Thyroid gland (tissue), 4 donors: Measurements from ENCODE around the gene ABHD8.

Experiments used
- CTCF ChIP-seq, 6 experiments: fragments of 200-600 bp in 3 of 6; fragments of 450-650 bp in 3 of 6; sonication (generic) in 3 of 6; IDR thresholded peaks; one replicate each; pipeline ENCODE4 v1.5.1; 2016 to 2019; ENCODE audit warnings: antibody characterized with exemption in 6 of 6, mild to moderate bottlenecking in 2 of 6, inconsistent platforms in 1 of 6, moderate library complexity in 1 of 6
- POLR2A ChIP-seq, 2 donors: fragments of 450-650 bp; IDR thresholded peaks; one replicate each; pipeline ENCODE4 v1.6.1; 2017; ENCODE audit warnings: antibody characterized with exemption in 2 of 2, mild to moderate bottlenecking in 2 of 2, moderate library complexity in 1 of 2

DNA sequence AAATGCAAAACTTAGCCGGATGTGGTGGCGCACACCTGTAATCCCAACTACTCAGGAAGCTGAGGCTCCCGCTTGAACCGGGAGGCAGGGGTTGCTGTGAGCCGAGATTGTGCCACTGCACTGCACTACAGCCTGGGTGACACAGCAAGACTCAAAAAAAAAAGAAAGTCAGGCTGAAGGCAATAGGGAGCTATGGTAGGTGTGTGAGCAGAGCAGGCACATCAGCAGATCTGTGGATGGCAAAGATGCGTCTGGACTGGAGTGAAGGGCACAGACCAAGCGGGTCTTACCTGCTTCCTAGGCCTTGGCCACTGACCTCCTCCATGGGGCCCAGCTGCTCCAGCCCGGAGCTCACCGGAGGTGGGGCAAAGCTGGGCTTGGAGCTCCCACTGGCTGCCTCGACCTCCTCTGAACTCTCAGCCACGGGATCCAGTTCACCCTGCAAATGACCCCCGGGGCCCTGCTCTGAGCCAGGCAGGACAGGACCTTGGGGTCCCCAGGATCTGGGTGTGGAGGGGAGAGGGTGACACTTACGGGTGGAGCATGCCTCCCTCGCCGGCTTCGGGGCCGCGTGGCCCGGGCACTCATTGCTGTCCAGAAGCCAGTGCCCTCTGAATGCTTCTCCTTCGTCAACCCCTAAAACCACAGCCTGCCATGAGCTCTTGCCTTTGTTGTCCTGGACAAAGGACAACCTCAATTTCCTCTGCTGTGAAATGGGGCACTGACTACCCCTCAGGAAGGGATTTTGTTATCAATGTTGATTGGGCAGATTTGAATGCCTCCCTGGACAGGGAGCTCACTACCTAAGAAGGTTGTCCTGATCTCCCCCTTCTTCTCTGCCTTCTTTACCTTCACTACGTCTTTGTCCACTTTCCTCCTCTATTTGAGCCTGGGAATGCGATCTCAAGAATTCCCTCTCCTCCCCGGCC lies 39.2 kb downstream of the ABHD8 start:
- TF ChIP-seq CTCF (IDR thresholded peaks at IDR 0.05) (no peak), POLR2A (IDR thresholded peaks at IDR 0.05) (no peak)
